ENCODE data around the gene SCLY.

- TF ChIP-seq ZNF274 (IDR thresholded peaks at IDR 0.05; ENCODE audit: low read depth, low read length), result no peak
- no peak for TF ChIP-seq CTCF (IDR thresholded peaks at IDR 0.05 in 2 of 3, conservative IDR thresholded peaks at IDR 0.05 in 1 of 3; ENCODE audit: borderline replicate concordance in 1 of 3, insufficient read depth in 1 of 3, low read depth in 2 of 3, low read length in 2 of 3)
- TF ChIP-seq EZH2phosphoT487 (IDR thresholded peaks at IDR 0.05; ENCODE audit: borderline replicate concordance), result no peak
- TF ChIP-seq POLR2A (IDR thresholded peaks at IDR 0.05; ENCODE audit: borderline replicate concordance, extremely low read depth, insufficient read depth, insufficient read length), result no peak
- TF ChIP-seq EZH2 (IDR thresholded peaks at IDR 0.05), result no peak
- no peak for TF ChIP-seq POLR2AphosphoS5 (IDR thresholded peaks at IDR 0.05; ENCODE audit: low read depth, low read length)
- no peak for TF ChIP-seq REST (IDR thresholded peaks at IDR 0.05; ENCODE audit: low read depth)
- no peak for TF ChIP-seq SP1 (IDR thresholded peaks at IDR 0.05; ENCODE audit: low read depth)
- TF ChIP-seq, protein P1, sequence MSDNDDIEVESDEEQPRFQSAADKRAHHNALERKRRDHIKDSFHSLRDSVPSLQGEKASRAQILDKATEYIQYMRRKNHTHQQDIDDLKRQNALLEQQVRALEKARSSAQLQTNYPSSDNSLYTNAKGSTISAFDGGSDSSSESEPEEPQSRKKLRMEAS (IDR thresholded peaks at IDR 0.05), result no peak
- TF ChIP-seq SIN3A (IDR thresholded peaks at IDR 0.05; ENCODE audit: low read depth), result no peak
- TF ChIP-seq JUND (IDR thresholded peaks at IDR 0.05), result no peak
Measured at GRCh38 chr2:238098901-238099713, 38.3 kb downstream of the SCLY start.
